Measurements from ENCODE around the gene ALOXE3. TPM values are rescaled to one million over a fixed set of nuclear protein-coding genes. Genes with fewer than 3 reads are reported as not detected.

ALOXE3 gene
- total RNA-seq, 2 donors from 2014 or later, result not detected

GRCh38 chr17:8153031-8153451 lies 34.7 kb upstream of the ALOXE3 start:
- H3K27ac ChIP-seq, result peak overlapping the region; percentile 99 to 100 (median 100)
- peak in 2 of 4 donors; percentile 44 for DNase-seq
- peaks cover 64% of the 10 kb centered on the region for H3K4me1 ChIP-seq
- H3K27me3 ChIP-seq, result no peaks in the 10 kb centered on the region
- peaks cover 18 to 19% of the 10 kb centered on the region in 2 donors for H3K36me3 ChIP-seq (replicated peaks in 1 of 2; ENCODE audit: insufficient read depth in 1 of 2, low read depth in 2 of 2)
- no peak for ATAC-seq
- no peak overlapping the region for H3K4me3 ChIP-seq
- TF ChIP-seq POLR2A (IDR thresholded peaks at IDR 0.05), result no peak
- TF ChIP-seq, protein P1, sequence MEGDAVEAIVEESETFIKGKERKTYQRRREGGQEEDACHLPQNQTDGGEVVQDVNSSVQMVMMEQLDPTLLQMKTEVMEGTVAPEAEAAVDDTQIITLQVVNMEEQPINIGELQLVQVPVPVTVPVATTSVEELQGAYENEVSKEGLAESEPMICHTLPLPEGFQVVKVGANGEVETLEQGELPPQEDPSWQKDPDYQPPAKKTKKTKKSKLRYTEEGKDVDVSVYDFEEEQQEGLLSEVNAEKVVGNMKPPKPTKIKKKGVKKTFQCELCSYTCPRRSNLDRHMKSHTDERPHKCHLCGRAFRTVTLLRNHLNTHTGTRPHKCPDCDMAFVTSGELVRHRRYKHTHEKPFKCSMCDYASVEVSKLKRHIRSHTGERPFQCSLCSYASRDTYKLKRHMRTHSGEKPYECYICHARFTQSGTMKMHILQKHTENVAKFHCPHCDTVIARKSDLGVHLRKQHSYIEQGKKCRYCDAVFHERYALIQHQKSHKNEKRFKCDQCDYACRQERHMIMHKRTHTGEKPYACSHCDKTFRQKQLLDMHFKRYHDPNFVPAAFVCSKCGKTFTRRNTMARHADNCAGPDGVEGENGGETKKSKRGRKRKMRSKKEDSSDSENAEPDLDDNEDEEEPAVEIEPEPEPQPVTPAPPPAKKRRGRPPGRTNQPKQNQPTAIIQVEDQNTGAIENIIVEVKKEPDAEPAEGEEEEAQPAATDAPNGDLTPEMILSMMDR (IDR thresholded peaks at IDR 0.05), result no peak
- intact Hi-C loops (cut with DNase I), result no loop called here
- WGBS, 2 donors, result 52 to 54% methylated on average over 7 of the region's 7 CpGs
- H3K9me3 ChIP-seq, result no peaks in the 10 kb centered on the region

GRCh38 chr17:8152112-8152775 lies 33.9 kb upstream of the ALOXE3 start, which contains the start of gene PER1:
Gene PER1, minus strand, starts transcription at chr17:8152404. Its CDS starts 1,698 bp downstream, at chr17:8150706.
- ATAC-seq (peak; percentile 33), DNase-seq (peak; percentile 97 to 98 (median 98))
- TF ChIP-seq POLR2A (IDR thresholded peaks at IDR 0.05), result peak in 1 of 3 donors; percentile 98
- TF ChIP-seq, protein P1 (IDR thresholded peaks at IDR 0.05), result peak in 1 of 7 experiments; percentile 4
- H3K27ac ChIP-seq, result peak within 1 kb of the TSS; percentile 99 to 100 (median 100)
- peak within 1 kb of the TSS; percentile 25 to 61 for H3K4me3 ChIP-seq
- H3K36me3 ChIP-seq (replicated peaks in 1 of 2; ENCODE audit: insufficient read depth in 1 of 2, low read depth in 2 of 2), result peaks cover 26 to 27% of the 10 kb centered on the region in 2 donors
- intact Hi-C loops (cut with DNase I), result no loop called here
- H3K9me3 ChIP-seq, result no peaks in the 10 kb centered on the region
- WGBS, 2 donors, result 5 to 17% methylated on average over 12 to 40 of the region's 42 CpGs
- peaks cover 62% of the 10 kb centered on the region for H3K4me1 ChIP-seq
- H3K27me3 ChIP-seq, result no peaks in the 10 kb centered on the region

- DNase-seq (peak; percentile 88 to 95 (median 92)), ATAC-seq (peak; percentile 2)
- Histone ChIP-seq H3K27me3 (no peaks in the 10 kb centered on the region), H3K4me1 (peaks cover 58% of the 10 kb centered on the region), H3K27ac (peak overlapping the region; percentile 99 to 100 (median 100)), H3K9me3 (no peaks in the 10 kb centered on the region), H3K36me3 (replicated peaks in 1 of 2; ENCODE audit: insufficient read depth in 1 of 2, low read depth in 2 of 2) (peaks cover 31 to 33% of the 10 kb centered on the region in 2 donors), H3K4me3 (peak overlapping the region; percentile 25 to 61)
- WGBS, 2 donors, result 12 to 27% methylated on average over 22 of the region's 22 CpGs
- intact Hi-C loops (cut with DNase I), result no loop called here
- TF ChIP-seq, protein P1 (IDR thresholded peaks at IDR 0.05), result no peak
- TF ChIP-seq POLR2A (IDR thresholded peaks at IDR 0.05), result peak in 1 of 3 donors; percentile 60
Observed at GRCh38 chr17:8151641-8152111, 33.4 kb upstream of the ALOXE3 start.

GRCh38 chr17:8151120-8151640 lies 32.9 kb upstream of the ALOXE3 start:
- WGBS, 2 donors, result 12 to 32% methylated on average over 9 to 37 of the region's 38 CpGs
- no peak for ATAC-seq
- Histone ChIP-seq H3K36me3 (replicated peaks in 1 of 2; ENCODE audit: insufficient read depth in 1 of 2, low read depth in 2 of 2) (peaks cover 36 to 37% of the 10 kb centered on the region in 2 donors), H3K27me3 (no peaks in the 10 kb centered on the region), H3K4me1 (peaks cover 58% of the 10 kb centered on the region), H3K4me3 (peak overlapping the region; percentile 25 to 61), H3K9me3 (no peaks in the 10 kb centered on the region), H3K27ac (peak overlapping the region; percentile 99 to 100 (median 100))
- intact Hi-C loops (cut with DNase I), result no loop called here
- peak; percentile 75 to 89 (median 83) for DNase-seq
- TF ChIP-seq, protein P1 (IDR thresholded peaks at IDR 0.05), result peak in 1 of 7 experiments; percentile 17
- TF ChIP-seq POLR2A (IDR thresholded peaks at IDR 0.05), result no peak

Measured in body of pancreas (tissue), 4 donors.